SK-N-MC (cell line): Measurements from ENCODE around the gene TMEM184B.

Source experiments
- DNase-seq: peaks from one replicate; pipeline ENCODE4 v3.0.0-alpha.2; 2011; ENCODE audit warnings: low read depth, low spot score
- H3K27ac ChIP-seq: fragments of 200-600 bp; sonication (generic); 2 replicates; pipeline ENCODE4 v1.5.1; 2016; ENCODE audit warnings: mixed run types
- H3K36me3 ChIP-seq: fragments of 200-600 bp; sonication (generic); 2 replicates; pipeline ENCODE4 v1.6.1; 2017; ENCODE audit warnings: antibody characterized with exemption, low read length, mixed read lengths; ENCODE audit not compliant: insufficient read depth
- H3K4me3 ChIP-seq: fragments of 200-600 bp; sonication (generic); 2 replicates; pipeline ENCODE4 v1.5.1; 2016
- H3K9ac ChIP-seq: fragments of 200-600 bp; sonication (generic); 2 replicates; pipeline ENCODE4 v1.8.0; 2017; ENCODE audit warnings: mixed run types, mixed read lengths; ENCODE audit not compliant: insufficient read length
- H3K9me3 ChIP-seq: fragments of 200-600 bp; sonication (generic); 2 replicates; pipeline ENCODE4 v1.6.1; 2017; ENCODE audit warnings: low read depth, mild to moderate bottlenecking, antibody characterized with exemption, low read length, moderate library complexity, mixed read lengths
- EZH2 ChIP-seq: fragments of 200-600 bp; sonication (generic); IDR thresholded peaks from one replicate; pipeline ENCODE4 v1.6.1; 2017; ENCODE audit warnings: antibody characterized with exemption
- FOXP2 ChIP-seq: optimal IDR thresholded peaks from 2 replicates; pipeline ENCODE3; 2011; ENCODE audit warnings: mild to moderate bottlenecking, moderate library complexity; ENCODE audit not compliant: insufficient read depth; ENCODE audit errors: extremely low read length, control extremely low read depth
- POLR2AphosphoS5 ChIP-seq: IDR thresholded peaks from 2 replicates; pipeline ENCODE4 v1.6.1; 2012; ENCODE audit warnings: mild to moderate bottlenecking, low read depth, low read length, borderline replicate concordance

Gene TMEM184B

DNA sequence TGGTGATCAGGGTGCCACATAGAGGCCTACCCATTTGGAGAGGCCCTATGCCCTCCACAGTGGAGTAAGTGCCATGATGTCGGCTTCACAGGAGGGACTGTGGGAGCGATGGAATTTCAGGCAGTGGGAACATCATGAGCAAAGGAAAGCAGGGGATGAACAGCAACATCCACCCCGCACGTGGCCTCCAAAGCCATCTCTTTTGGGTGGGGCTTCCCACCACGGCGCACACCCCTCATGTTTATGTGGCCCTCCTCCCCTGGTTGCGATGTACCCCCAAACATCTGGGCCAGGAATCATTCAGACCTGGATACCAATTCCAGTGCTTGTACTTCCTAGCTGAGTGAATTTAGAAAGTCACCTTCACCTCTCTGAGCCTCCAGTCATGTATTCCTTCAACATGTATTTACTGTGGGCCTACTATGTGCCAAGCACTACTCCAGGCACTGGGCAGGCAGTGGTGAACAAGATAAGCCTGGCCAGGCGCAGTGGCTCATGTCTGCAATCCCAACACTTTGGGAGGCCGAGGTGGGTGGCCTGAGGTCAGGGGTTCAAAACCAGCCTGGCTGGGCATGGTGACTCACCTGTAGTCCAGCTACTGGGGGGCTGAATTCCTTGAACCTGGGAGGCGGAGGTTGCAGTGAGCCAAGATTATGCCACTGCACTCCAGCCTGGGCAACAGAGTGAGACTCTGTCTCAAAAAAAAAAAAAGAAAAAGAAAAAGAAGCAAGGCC lies 72.8 kb downstream of the TMEM184B start:
- no peak for TF ChIP-seq EZH2
- no peaks in the 10 kb centered on the region for H3K9me3 ChIP-seq
- H3K36me3 ChIP-seq: no peaks in the 10 kb centered on the region
- H3K4me3 ChIP-seq: no peak overlapping the region
- no peak overlapping the region for H3K27ac ChIP-seq
- H3K9ac ChIP-seq: no peak overlapping the region
- no peak for DNase-seq

- Histone ChIP-seq H3K27ac (no peak overlapping the region), H3K4me3 (no peak overlapping the region), H3K9ac (no peak overlapping the region), H3K36me3 (no peaks in the 10 kb centered on the region), H3K9me3 (no peaks in the 10 kb centered on the region)
- no peak for DNase-seq
- no peak for TF ChIP-seq POLR2AphosphoS5
- no peak for TF ChIP-seq FOXP2
- no peak for TF ChIP-seq EZH2
Measured at GRCh38 chr22:38196791-38197419, 75.9 kb downstream of the TMEM184B start.

GRCh38 chr22:38193580-38193979 lies 79.2 kb downstream of the TMEM184B start:
- DNase-seq: no peak
- no peak overlapping the region for H3K9ac ChIP-seq
- no peaks in the 10 kb centered on the region for H3K9me3 ChIP-seq
- H3K27ac ChIP-seq: no peak overlapping the region
- no peaks in the 10 kb centered on the region for H3K36me3 ChIP-seq
- no peak overlapping the region for H3K4me3 ChIP-seq
- no peak for TF ChIP-seq EZH2
- no peak for TF ChIP-seq POLR2AphosphoS5
- no peak for TF ChIP-seq FOXP2

DNA sequence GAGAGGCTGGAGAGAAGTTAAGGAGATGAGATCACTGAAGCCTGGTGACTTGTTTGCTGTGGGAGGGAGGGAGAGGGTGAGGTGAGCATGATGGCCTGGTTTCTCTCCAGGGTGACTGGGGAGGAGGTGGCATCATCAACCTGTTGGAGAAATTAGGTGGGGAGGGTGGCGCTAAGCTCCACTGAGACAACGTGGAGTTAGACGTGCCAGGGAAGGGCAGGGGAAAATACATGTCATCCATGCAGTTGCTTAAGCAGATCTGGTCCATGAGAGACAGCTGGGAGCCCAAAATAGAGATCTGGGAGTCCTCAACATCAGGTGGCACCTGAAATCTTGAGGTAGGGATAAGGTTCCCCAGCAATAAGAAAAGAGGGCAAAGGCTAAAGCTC lies 80.3 kb downstream of the TMEM184B start:
- TF ChIP-seq POLR2AphosphoS5 (no peak), EZH2 (no peak), FOXP2 (no peak)
- no peak for DNase-seq
- H3K27ac ChIP-seq: no peak overlapping the region
- no peak overlapping the region for H3K4me3 ChIP-seq
- no peaks in the 10 kb centered on the region for H3K36me3 ChIP-seq
- no peaks in the 10 kb centered on the region for H3K9me3 ChIP-seq
- no peak overlapping the region for H3K9ac ChIP-seq

GRCh38 chr22:38191731-38192474 lies 80.9 kb downstream of the TMEM184B start:
- no peak for TF ChIP-seq FOXP2
- no peak for TF ChIP-seq EZH2
- TF ChIP-seq POLR2AphosphoS5: no peak
- no peak overlapping the region for H3K27ac ChIP-seq
- no peaks in the 10 kb centered on the region for H3K9me3 ChIP-seq
- no peak overlapping the region for H3K9ac ChIP-seq
- no peak for DNase-seq
- no peaks in the 10 kb centered on the region for H3K36me3 ChIP-seq
- no peak overlapping the region for H3K4me3 ChIP-seq

DNA sequence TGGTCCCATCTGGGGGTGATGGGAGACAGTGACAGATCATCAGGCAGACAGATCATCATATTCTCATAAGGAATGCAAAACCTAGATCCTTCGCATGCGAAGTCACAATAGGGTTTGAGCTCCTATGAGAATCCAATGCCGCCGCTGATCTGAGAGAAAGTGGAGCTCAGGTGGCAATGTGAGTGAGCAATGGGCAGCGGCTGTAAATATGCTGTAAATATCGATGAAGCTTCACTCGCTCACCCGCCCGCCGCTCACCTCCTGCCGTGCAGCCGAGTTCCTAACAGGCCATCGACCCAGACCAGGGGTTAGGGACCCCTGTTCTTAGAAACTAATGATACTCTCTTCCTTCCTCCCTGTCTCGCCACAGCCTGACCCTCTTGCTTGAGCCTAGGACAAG lies 81.8 kb downstream of the TMEM184B start:
- no peak for TF ChIP-seq EZH2
- TF ChIP-seq POLR2AphosphoS5: no peak
- Histone ChIP-seq H3K9ac (no peak overlapping the region), H3K27ac (no peak overlapping the region), H3K4me3 (no peak overlapping the region), H3K36me3 (no peaks in the 10 kb centered on the region), H3K9me3 (no peaks in the 10 kb centered on the region)
- DNase-seq: no peak

DNA sequence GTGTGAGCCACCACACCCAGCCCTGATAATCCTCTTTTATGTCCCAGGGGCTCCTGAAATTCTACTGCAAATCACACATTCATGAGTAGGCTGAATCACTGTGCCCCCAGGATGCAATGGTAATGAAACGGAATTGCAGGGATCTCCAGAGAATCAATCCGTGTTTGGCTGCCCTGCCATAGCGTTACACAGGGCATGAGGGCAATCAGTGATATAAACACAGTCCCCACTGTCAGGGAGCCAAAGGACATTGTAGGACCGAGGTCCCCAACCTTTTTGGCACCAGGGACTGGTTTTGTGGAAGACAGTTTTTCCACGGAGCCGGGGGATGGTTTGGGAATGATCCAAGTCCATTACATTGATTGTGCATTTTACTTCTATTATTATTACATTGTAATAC lies 82.2 kb downstream of the TMEM184B start:
- H3K27ac ChIP-seq: no peak overlapping the region
- H3K9me3 ChIP-seq: no peaks in the 10 kb centered on the region
- TF ChIP-seq EZH2 (no peak), FOXP2 (no peak), POLR2AphosphoS5 (no peak)
- no peak overlapping the region for H3K4me3 ChIP-seq
- no peaks in the 10 kb centered on the region for H3K36me3 ChIP-seq
- DNase-seq: no peak
- H3K9ac ChIP-seq: no peak overlapping the region

GRCh38 chr22:38189104-38189503 lies 83.7 kb downstream of the TMEM184B start:
- no peak for DNase-seq
- no peak overlapping the region for H3K9ac ChIP-seq
- no peak for TF ChIP-seq FOXP2
- H3K36me3 ChIP-seq: no peaks in the 10 kb centered on the region
- H3K4me3 ChIP-seq: no peak overlapping the region
- no peaks in the 10 kb centered on the region for H3K9me3 ChIP-seq
- no peak overlapping the region for H3K27ac ChIP-seq
